HG02571 (cell line): ENCODE measurements around the gene CCDC146.

ENCODE experiments used
- ATAC-seq: cut with Tn5 transposase; IDR thresholded peaks from one replicate; pipeline ENCODE4 v1.9.1; 2021; ENCODE audit warnings: mild to moderate bottlenecking, moderate library complexity; ENCODE audit not compliant: unreplicated experiment

CCDC146 gene

DNA sequence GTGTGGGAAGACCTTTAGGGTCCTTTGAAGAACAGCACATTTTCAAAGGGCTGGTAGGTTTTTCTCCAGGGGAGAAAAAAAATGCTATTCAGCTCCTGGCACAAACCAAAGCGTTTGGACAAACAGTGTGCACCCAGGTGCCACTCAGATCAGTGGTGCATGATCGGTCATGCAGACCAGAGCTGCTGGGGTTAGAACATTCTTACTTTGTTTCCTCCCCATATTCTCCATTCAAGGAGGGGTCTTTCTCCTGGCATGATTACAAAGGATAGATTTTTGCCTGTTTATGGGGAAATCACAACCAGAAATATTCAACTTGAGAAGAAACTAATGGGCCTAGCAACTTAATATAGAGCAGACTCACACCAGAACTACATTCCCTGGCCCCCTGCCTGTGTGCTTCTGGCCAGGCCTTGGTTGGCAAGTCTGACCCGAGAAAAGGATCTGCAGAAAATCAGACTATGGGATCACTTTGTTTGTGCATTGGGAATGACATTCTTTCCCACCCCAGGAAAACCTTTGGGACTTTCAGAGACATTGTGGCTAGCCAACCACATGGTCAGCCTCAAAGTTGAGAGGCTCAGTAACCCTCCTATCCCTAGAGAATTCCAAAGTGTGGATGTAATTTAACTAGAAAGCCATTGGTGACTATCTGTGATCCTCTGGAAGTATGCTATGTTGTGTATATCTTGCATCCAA is 159.5 kb downstream of the CCDC146 start:
- no peak for ATAC-seq

GRCh38 chr7:77282897-77283296 is 160.5 kb downstream of the CCDC146 start:
- ATAC-seq, result no peak

- no peak for ATAC-seq
Observed at GRCh38 chr7:77284005-77284404, 161.6 kb downstream of the CCDC146 start.

GRCh38 chr7:77284616-77285015 is 162.2 kb downstream of the CCDC146 start:
- ATAC-seq, result no peak

DNA sequence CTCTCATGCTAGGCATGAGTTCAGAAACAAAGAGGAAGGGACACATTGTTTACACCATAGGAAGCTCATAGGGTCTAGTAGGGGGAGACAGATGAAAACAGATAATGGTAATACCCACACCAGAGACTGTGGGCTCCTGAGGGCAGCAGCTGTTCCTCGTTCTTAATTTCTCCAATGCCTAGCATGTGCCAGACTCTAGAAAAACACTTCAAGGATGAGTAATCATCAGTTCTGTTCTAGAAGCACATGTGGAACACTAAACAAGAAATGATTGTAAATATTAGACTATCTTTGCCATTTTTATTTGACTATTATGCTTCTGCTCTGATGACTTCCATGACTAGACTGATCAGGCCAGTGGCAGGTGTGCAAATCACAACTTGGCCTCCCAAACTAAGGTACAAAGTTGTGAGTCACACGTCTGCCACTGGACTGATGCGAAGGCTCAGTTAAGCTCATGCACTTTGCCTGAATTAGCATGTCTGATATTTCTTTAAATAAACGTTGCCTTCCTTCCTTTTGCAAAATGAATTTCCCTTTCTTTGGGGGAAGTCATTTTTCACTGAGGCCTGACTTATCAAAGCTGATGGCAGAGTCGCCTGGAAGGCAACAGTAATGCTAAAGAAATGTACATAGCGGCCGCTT is 166.4 kb downstream of the CCDC146 start:
- no peak for ATAC-seq

DNA sequence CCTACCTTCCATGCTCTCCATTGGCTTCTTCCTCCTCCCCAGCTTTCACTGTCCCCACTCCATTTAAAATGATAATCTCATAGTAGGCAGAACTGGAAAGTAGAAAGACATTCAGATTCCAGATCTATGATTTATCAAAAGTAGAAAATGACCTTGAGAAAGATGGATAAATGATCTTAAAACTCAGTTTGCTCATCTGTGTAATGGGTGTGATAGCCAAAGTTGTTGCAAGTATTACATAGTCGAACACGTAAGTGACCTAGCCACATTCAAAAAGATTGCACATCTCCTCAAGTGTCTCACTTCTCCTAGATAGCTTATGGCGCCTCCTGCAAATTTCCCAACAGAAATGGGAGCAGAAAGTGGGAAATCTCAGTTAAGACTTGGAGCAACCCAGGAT is 167.0 kb downstream of the CCDC146 start:
- ATAC-seq, result no peak

DNA sequence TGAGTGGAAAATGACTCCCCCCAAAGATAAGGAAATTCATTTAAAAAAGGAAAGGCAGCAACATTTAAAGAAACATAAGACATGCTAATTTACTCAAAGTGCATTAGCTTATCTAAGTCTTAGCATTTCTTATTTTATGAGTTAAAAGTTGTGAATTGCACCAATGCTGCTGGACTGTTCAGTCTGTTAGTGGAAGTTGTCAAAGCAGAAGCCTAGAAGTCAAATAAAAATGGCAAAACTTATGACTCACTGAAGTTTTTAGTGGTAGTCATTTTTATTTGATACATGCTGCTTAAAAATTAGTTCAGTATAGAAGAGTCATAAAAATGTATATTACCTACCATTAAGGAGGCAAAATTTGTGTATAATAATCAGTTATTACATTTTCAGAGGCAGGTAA is 168.0 kb downstream of the CCDC146 start:
- ATAC-seq, result no peak

GRCh38 chr7:77293046-77293445 is 170.6 kb downstream of the CCDC146 start:
- no peak for ATAC-seq

GRCh38 chr7:77295549-77295948 is 173.1 kb downstream of the CCDC146 start:
- no peak for ATAC-seq

GRCh38 chr7:77306231-77307067 is 184.0 kb downstream of the CCDC146 start:
- ATAC-seq, result no peak

DNA sequence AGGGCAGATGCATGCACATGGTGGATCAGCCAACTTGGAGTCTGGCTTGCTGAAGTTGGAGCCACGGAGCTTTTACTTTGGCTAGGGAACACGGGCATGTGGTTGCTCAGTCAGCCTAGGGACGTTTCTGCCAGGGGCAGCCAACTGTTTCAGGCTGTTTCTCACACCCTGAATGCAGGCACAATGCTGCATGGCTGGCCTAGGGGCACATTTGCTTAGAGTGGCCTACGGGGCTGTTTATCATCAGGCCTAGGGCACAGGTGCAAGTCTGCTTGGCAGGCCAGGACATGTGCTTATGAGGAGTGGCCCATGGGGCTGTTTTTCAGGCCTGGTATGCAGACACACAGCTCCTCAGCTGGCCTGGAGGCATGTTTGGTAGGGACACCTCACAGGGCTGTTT is 186.4 kb downstream of the CCDC146 start:
- no peak for ATAC-seq

- ATAC-seq, result no peak
Observed at GRCh38 chr7:77309714-77310220, 187.4 kb downstream of the CCDC146 start.

DNA sequence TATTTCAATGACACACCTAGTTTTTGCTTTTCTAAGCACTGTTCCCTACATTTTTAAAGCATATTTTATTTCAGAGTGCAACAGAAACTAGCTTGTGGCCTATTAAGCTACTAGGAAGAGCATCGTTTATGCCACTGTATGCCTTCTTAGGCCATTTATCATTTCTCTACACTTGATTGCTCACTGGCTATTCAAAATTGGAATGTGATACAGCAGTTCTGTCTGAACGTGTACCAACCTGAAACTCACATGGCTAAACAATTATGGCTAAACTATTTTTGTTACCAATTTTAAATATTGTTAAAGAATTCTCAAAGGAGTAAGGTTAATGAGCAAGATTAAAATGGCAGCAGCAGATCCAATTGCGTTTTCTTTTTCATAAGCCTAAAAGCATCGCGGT is 188.6 kb downstream of the CCDC146 start:
- no peak for ATAC-seq

- no peak for ATAC-seq
Observed at GRCh38 chr7:77313085-77313484, 190.7 kb downstream of the CCDC146 start.

- no peak for ATAC-seq
Observed at GRCh38 chr7:77313876-77314480, 191.6 kb downstream of the CCDC146 start.

GRCh38 chr7:77315182-77315591 is 192.8 kb downstream of the CCDC146 start:
- ATAC-seq, result no peak

DNA sequence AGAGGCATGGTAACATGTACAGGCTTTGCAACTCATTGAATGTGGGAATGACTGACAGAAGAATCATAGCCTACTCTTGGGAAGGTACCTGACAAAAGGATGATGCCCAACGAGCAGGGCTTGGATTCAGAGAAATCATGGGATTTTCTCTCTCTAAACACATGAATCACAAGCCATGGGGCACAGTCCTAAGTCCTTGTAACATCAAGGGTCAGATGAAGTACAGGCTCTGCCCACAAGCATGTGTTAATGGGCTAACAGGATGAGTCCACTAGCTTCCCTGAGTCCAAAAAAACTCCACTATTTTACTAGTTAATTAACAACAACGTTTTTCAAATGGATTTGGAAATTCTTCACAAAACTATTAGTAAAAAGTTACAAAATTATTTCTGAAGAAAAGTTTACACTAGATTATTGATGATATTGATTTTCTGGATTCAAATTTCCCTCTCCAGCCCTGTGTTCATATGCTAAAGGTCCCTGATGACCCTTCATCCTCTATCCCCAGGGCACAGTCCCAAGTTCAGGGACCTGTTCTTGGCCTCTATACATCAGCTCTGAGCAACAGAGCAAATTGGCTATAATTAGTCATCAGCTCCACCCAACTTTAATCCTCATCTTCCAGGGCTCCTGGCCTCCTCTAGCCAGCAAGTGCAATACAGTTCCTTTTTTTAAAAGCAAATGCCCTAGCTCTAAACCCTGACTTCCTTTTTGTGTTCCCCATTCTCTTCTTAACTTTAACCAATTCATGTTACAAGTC is 194.0 kb downstream of the CCDC146 start:
- no peak for ATAC-seq

- no peak for ATAC-seq
Observed at GRCh38 chr7:77318019-77318418, 195.6 kb downstream of the CCDC146 start.

- no peak for ATAC-seq
Observed at GRCh38 chr7:77320137-77320536, 197.7 kb downstream of the CCDC146 start.

DNA sequence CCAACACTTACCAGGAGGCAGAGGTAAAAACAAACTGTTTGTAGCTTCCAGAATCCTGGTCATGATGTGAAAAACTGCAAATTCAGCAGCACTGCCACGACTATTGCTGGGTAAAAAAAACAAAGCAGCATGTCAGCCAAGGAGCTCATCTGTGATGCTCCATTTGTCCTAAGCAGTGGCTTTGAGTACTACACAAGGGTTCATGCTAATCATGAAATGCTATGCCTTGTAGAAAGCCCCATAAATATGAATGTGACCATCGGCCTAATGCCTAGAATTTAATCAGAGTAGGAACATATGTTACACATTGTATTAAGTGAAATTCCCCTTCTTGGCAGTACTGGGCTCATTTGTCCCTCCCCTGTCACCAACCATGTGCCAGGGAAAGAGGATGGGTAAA is 198.3 kb downstream of the CCDC146 start:
- no peak for ATAC-seq
